ENCODE results near the gene TOMM6. TPM values are rescaled to one million over a fixed set of nuclear protein-coding genes. Genes with fewer than 3 reads are reported as not detected.

TOMM6 gene
- polyA plus RNA-seq, 1 of the 3 experiments (the other 2 are of a cell fraction), result 493 TPM

- TF ChIP-seq CTCF (IDR thresholded peaks at IDR 0.05), result no peak
Measured at GRCh38 chr6:41775293-41775882, 12.1 kb upstream of the TOMM6 start (continued).

GRCh38 chr6:41777551-41778285 is 9.8 kb upstream of the TOMM6 start:
- Histone ChIP-seq H3K9me3 (no peaks in the 10 kb centered on the region), H3K79me2 (ENCODE audit: insufficient read depth) (peaks cover 13% of the 10 kb centered on the region), H2AFZ (ENCODE audit: low read depth) (no peak overlapping the region), H3K9ac (0 out of 2 replicates have a peak overlapping the region, but pooled peaks have one; percentile 72), H3K27me3 (ENCODE audit: insufficient read depth) (no peaks in the 10 kb centered on the region), H3F3A (replicated peaks; ENCODE audit: insufficient read depth) (no peaks in the 10 kb centered on the region), H3K4me2 (0 out of 2 replicates have a peak overlapping the region, but pooled peaks have one; percentile 86), H3K4me1 (ENCODE audit: control insufficient read depth in 1 of 2, insufficient read depth in 2 of 2, low read depth in 1 of 2, low read length in 1 of 2) (peaks cover 14% of the 10 kb centered on the region in 2 experiments; a peak in 2 of 4 replicates), H3K36me3 (replicated peaks in 1 of 2; ENCODE audit: control insufficient read depth in 1 of 2, insufficient read depth in 2 of 2, low read length in 1 of 2) (peaks cover 18 to 22% of the 10 kb centered on the region in 2 experiments), H4K20me1 (ENCODE audit: insufficient read depth) (no peaks in the 10 kb centered on the region), H3K27ac (ENCODE audit: low read depth in 2 of 2, low read length in 1 of 2) (no peak overlapping the region), H3K9me2 (no peaks in the 10 kb centered on the region), H3K4me3 (ENCODE audit: low read depth in 2 of 2, low read length in 1 of 2) (peak overlapping the region in 1 of 2 experiments; percentile 82; a peak in 1 of 4 replicates)
- WGBS (ENCODE audit: low lambda C conversion rate), result 79% methylated on average over 2 of the region's 5 CpGs
- ChIA-PET POLR2A (no interaction called here), CTCF (interaction anchor here (0.9 to 2.9 kb wide), 7 partner anchors 9 to 410 kb away, joined by 3 to 12 read pairs (median 4); partner anchors contain the start of gene TOMM6)
- no peak for DNase-seq
- no peak for TF ChIP-seq USF2 (IDR thresholded peaks at IDR 0.05; ENCODE audit: borderline replicate concordance, low read depth, low read length)
- no peak for TF ChIP-seq RXRA (IDR thresholded peaks at IDR 0.05; ENCODE audit: borderline replicate concordance, low read depth)
- TF ChIP-seq NRF1 (IDR thresholded peaks at IDR 0.05; ENCODE audit: low read depth, low read length), result no peak
- TF ChIP-seq FOXJ3 (CRISPR knock-in tag; IDR thresholded peaks at IDR 0.05), result no peak
- no peak for TF ChIP-seq FOSL2 (IDR thresholded peaks at IDR 0.05; ENCODE audit: borderline replicate concordance, low read depth)
- TF ChIP-seq MXI1 (IDR thresholded peaks at IDR 0.05; ENCODE audit: low read depth, low read length), result no peak
- TF ChIP-seq EZH2phosphoT487 (IDR thresholded peaks at IDR 0.05; ENCODE audit: borderline replicate concordance, low read depth), result no peak
- no peak for TF ChIP-seq RFX5 (IDR thresholded peaks at IDR 0.05; ENCODE audit: low read length)
- TF ChIP-seq TEAD4 (IDR thresholded peaks at IDR 0.05; ENCODE audit: borderline replicate concordance, insufficient read depth), result no peak
- no peak for TF ChIP-seq MAX (IDR thresholded peaks at IDR 0.05; ENCODE audit: low read depth)
- TF ChIP-seq MEF2A (IDR thresholded peaks at IDR 0.05; ENCODE audit: borderline replicate concordance, low read depth), result no peak
- TF ChIP-seq TCF12 (IDR thresholded peaks at IDR 0.05), result no peak
- TF ChIP-seq PBX3 (IDR thresholded peaks at IDR 0.05), result no peak
- TF ChIP-seq JUND (IDR thresholded peaks at IDR 0.05), result no peak

All from SK-N-SH (cell line).